ENCODE measurements around the gene TAC4.

Gene TAC4

GRCh38 chr17:49886036-49886435 is 38.2 kb upstream of the TAC4 start:
- peaks cover 36% of the 10 kb centered on the region for H3K27me3 ChIP-seq (ENCODE audit: control insufficient read depth, low read length)
- TF ChIP-seq EZH2phosphoT487 (IDR thresholded peaks at IDR 0.05; ENCODE audit: borderline replicate concordance, low read length) (no peak), CTCF (IDR thresholded peaks at IDR 0.05; ENCODE audit: low read depth, low read length, poor library complexity, severe bottlenecking) (no peak)
- no peaks in the 10 kb centered on the region for H3K4me1 ChIP-seq (ENCODE audit: control insufficient read depth, low read length)
- no peaks in the 10 kb centered on the region for H3F3A ChIP-seq (ENCODE audit: control insufficient read depth, insufficient read depth)
- no peak overlapping the region for H3K4me2 ChIP-seq (ENCODE audit: low read length)
- no peaks in the 10 kb centered on the region for H3K79me2 ChIP-seq (ENCODE audit: control insufficient read depth, low read length)
- H3K27ac ChIP-seq (ENCODE audit: low read depth, low read length): no peak overlapping the region
- H3K9me2 ChIP-seq (replicated peaks; ENCODE audit: control insufficient read depth, low read length): no peaks in the 10 kb centered on the region
- H3K36me3 ChIP-seq (ENCODE audit: control insufficient read depth, low read length): no peaks in the 10 kb centered on the region
- no peak overlapping the region for H3K4me3 ChIP-seq (ENCODE audit: low read length)
- H3K9me3 ChIP-seq (ENCODE audit: control insufficient read depth, insufficient read depth, low read length): no peaks in the 10 kb centered on the region
- H4K20me1 ChIP-seq (ENCODE audit: control insufficient read depth, insufficient read depth, low read depth, low read length): no peaks in the 10 kb centered on the region

- TF ChIP-seq CTCF (IDR thresholded peaks at IDR 0.05; ENCODE audit: low read depth, low read length, poor library complexity, severe bottlenecking): no peak
- TF ChIP-seq EZH2phosphoT487 (IDR thresholded peaks at IDR 0.05; ENCODE audit: borderline replicate concordance, low read length): no peak
- Histone ChIP-seq H3K27ac (ENCODE audit: low read depth, low read length) (no peak overlapping the region), H3K4me3 (ENCODE audit: low read length) (no peak overlapping the region), H3K36me3 (ENCODE audit: control insufficient read depth, low read length) (no peaks in the 10 kb centered on the region), H3K79me2 (ENCODE audit: control insufficient read depth, low read length) (no peaks in the 10 kb centered on the region), H3K9me3 (ENCODE audit: control insufficient read depth, insufficient read depth, low read length) (no peaks in the 10 kb centered on the region), H3F3A (ENCODE audit: control insufficient read depth, insufficient read depth) (no peaks in the 10 kb centered on the region), H4K20me1 (ENCODE audit: control insufficient read depth, insufficient read depth, low read depth, low read length) (no peaks in the 10 kb centered on the region), H3K4me1 (ENCODE audit: control insufficient read depth, low read length) (no peaks in the 10 kb centered on the region), H3K4me2 (ENCODE audit: low read length) (no peak overlapping the region), H3K9me2 (replicated peaks; ENCODE audit: control insufficient read depth, low read length) (no peaks in the 10 kb centered on the region), H3K27me3 (ENCODE audit: control insufficient read depth, low read length) (peaks cover 47% of the 10 kb centered on the region)
Observed at GRCh38 chr17:49882434-49882833, 34.6 kb upstream of the TAC4 start.

- peaks cover 48% of the 10 kb centered on the region for H3K27me3 ChIP-seq (ENCODE audit: control insufficient read depth, low read length)
- no peak overlapping the region for H3K4me3 ChIP-seq (ENCODE audit: low read length)
- H3K79me2 ChIP-seq (ENCODE audit: control insufficient read depth, low read length): no peaks in the 10 kb centered on the region
- no peak for TF ChIP-seq CTCF (IDR thresholded peaks at IDR 0.05; ENCODE audit: low read depth, low read length, poor library complexity, severe bottlenecking)
- no peak for TF ChIP-seq EZH2phosphoT487 (IDR thresholded peaks at IDR 0.05; ENCODE audit: borderline replicate concordance, low read length)
- H3K9me3 ChIP-seq (ENCODE audit: control insufficient read depth, insufficient read depth, low read length): no peaks in the 10 kb centered on the region
- H3K9me2 ChIP-seq (replicated peaks; ENCODE audit: control insufficient read depth, low read length): no peaks in the 10 kb centered on the region
- H3K36me3 ChIP-seq (ENCODE audit: control insufficient read depth, low read length): no peaks in the 10 kb centered on the region
- H3K4me1 ChIP-seq (ENCODE audit: control insufficient read depth, low read length): no peaks in the 10 kb centered on the region
- H4K20me1 ChIP-seq (ENCODE audit: control insufficient read depth, insufficient read depth, low read depth, low read length): no peaks in the 10 kb centered on the region
- H3K27ac ChIP-seq (ENCODE audit: low read depth, low read length): no peak overlapping the region
- no peaks in the 10 kb centered on the region for H3F3A ChIP-seq (ENCODE audit: control insufficient read depth, insufficient read depth)
- no peak overlapping the region for H3K4me2 ChIP-seq (ENCODE audit: low read length)
Observed at GRCh38 chr17:49881054-49881402, 33.2 kb upstream of the TAC4 start.
